HCT116 (cell line): Measurements from ENCODE around the gene PPP1R2B. TPM values are rescaled to one million over a fixed set of nuclear protein-coding genes. Genes with fewer than 3 reads are reported as not detected.

ENCODE experiments used
- ATAC-seq: fragments of 200-7000 bp; cut with Tn5 transposase; 2 replicates; pipeline ENCODE4 v1.9.1; 2020; ENCODE audit warnings: mild to moderate bottlenecking, moderate library complexity
- BruUV-seq: library from RNA; stranded (reverse); fragments of 400-500 nt; replicated peaks from 2 replicates; lab custom pipeline; 2021; lab: Mats Ljungman, UMichigan
- CTCF ChIA-PET: fragments of 300-600 bp; sonication (Branson Sonifier 250); formaldehyde crosslinking; loops from one replicate; lab custom pipeline; 2021; ENCODE audit warnings: antibody characterized with exemption; lab: Charles Lee
- POLR2A ChIA-PET: fragments of 300-600, 350-600 bp; sonication (Branson Sonifier 250); formaldehyde crosslinking; loops from one replicate; lab custom pipeline; 2021; ENCODE audit warnings: antibody characterized with exemption; lab: Charles Lee
- RAD21 ChIA-PET, 2 experiments: fragments of 300-600 bp; sonication (Branson Sonifier 250); formaldehyde crosslinking; loops; one replicate each; lab custom pipeline; 2023; ENCODE audit warnings: low total read pairs in 2 of 2; ENCODE audit not compliant: uncharacterized antibody in 2 of 2, unreplicated experiment in 2 of 2, low non-redundant PET in 1 of 2; lab: Charles Lee
- DNase-seq: peaks from one replicate; pipeline ENCODE4 v3.0.0-alpha.2; 2010; ENCODE audit warnings: low read depth, low spot score
- H2AFZ ChIP-seq: fragments of 200-600 bp; shearing (Covaris generic), sonication (generic); 2 replicates; pipeline ENCODE4 v1.6.1; 2017; ENCODE audit warnings: low read depth, mixed run types, mixed read lengths, antibody characterized with exemption, low read length; ENCODE audit not compliant: poor library complexity, severe bottlenecking
- H3K27ac ChIP-seq: 2 replicates; pipeline ENCODE4 v1.5.1; 2012; ENCODE audit warnings: low read depth, low read length
- H3K27me3 ChIP-seq: fragments of 200-600 bp; sonication (generic); 2 replicates; pipeline ENCODE4 v1.6.1; 2016; ENCODE audit warnings: mixed run types, low read length, mixed read lengths; ENCODE audit not compliant: insufficient read depth
- H3K36me3 ChIP-seq, 2 experiments: fragments of 200-500 bp in 1 of 2; fragments of 200-600 bp in 1 of 2; sonication (Bioruptor generic) in 1 of 2; sonication (generic) in 1 of 2; 2 replicates each; pipeline versions ENCODE4 v1.5.1 to v1.6.1; 2014 to 2016; ENCODE audit warnings: low read length in 2 of 2, inconsistent platforms in 1 of 2, mixed read lengths in 1 of 2, mixed run types in 1 of 2; ENCODE audit not compliant: insufficient read depth in 2 of 2, control insufficient read depth in 1 of 2
- H3K4me1 ChIP-seq, 2 experiments: fragments of 200-600 bp in 1 of 2; sonication (generic) in 1 of 2; 2 replicates each; pipeline versions ENCODE4 v1.5.1 to v1.6.1; 2012 to 2017; ENCODE audit warnings: low read length in 2 of 2, inconsistent platforms in 1 of 2, mild to moderate bottlenecking in 1 of 2, mixed read lengths in 1 of 2, mixed run types in 1 of 2, moderate library complexity in 1 of 2; ENCODE audit not compliant: insufficient read depth in 2 of 2, control insufficient read depth in 1 of 2
- H3K4me2 ChIP-seq: fragments of 200-600 bp; sonication (generic); 2 replicates; pipeline ENCODE4 v1.6.1; 2017; ENCODE audit warnings: mixed run types, low read length, mixed read lengths
- H3K4me3 ChIP-seq, 2 experiments: fragments of 200-600 bp in 1 of 2; sonication (generic) in 1 of 2; replicated peaks in 1 of 2; 2 replicates each; pipeline ENCODE4 v1.5.1; 2011 to 2016; ENCODE audit warnings: low read length in 2 of 2, control low read depth in 1 of 2, low read depth in 1 of 2, mild to moderate bottlenecking in 1 of 2, mixed read lengths in 1 of 2, mixed run types in 1 of 2
- H3K79me2 ChIP-seq: fragments of 200-600 bp; sonication (generic); 2 replicates; pipeline ENCODE4 v1.6.1; 2017; ENCODE audit warnings: mild to moderate bottlenecking, mixed run types, low read length, moderate library complexity, mixed read lengths; ENCODE audit not compliant: insufficient read depth
- H3K9ac ChIP-seq: fragments of 200-600 bp; sonication (generic); 2 replicates; pipeline ENCODE4 v1.6.1; 2016; ENCODE audit warnings: low read length, mixed read lengths
- H3K9me2 ChIP-seq: fragments of 200-600 bp; sonication (generic), shearing (Covaris generic); 2 replicates; pipeline ENCODE4 v1.6.1; 2017; ENCODE audit warnings: mixed run types, mild to moderate bottlenecking, moderate library complexity; ENCODE audit not compliant: insufficient read depth
- H3K9me3 ChIP-seq, 2 experiments: fragments of 200-500 bp in 1 of 2; fragments of 200-600 bp in 1 of 2; sonication (Bioruptor generic) in 1 of 2; sonication (generic) in 1 of 2; 2 replicates each; pipeline ENCODE4 v1.6.1; 2014 to 2017; ENCODE audit warnings: low read length in 2 of 2, mixed read lengths in 2 of 2, inconsistent platforms in 1 of 2, low read depth in 1 of 2, mild to moderate bottlenecking in 1 of 2, mixed run types in 1 of 2, moderate library complexity in 1 of 2; ENCODE audit not compliant: control insufficient read depth in 1 of 2, insufficient read depth in 1 of 2
- H4K20me1 ChIP-seq: fragments of 200-600 bp; sonication (generic), shearing (Covaris generic); 2 replicates; pipeline ENCODE4 v1.6.1; 2017; ENCODE audit warnings: mixed run types, mild to moderate bottlenecking, moderate library complexity; ENCODE audit not compliant: insufficient read depth
- CEBPB ChIP-seq: IDR thresholded peaks from 2 replicates; pipeline ENCODE4 v1.6.1; 2012; ENCODE audit warnings: low read depth
- EZH2 ChIP-seq: fragments of 200-600 bp; sonication (generic); IDR thresholded peaks from 2 replicates; pipeline ENCODE4 v1.6.1; 2017; ENCODE audit warnings: antibody characterized with exemption, mixed run types
- FOSL1 ChIP-seq: IDR thresholded peaks from 2 replicates; pipeline ENCODE4 v1.6.1; 2012; ENCODE audit warnings: low read depth
- JUND ChIP-seq: IDR thresholded peaks from 2 replicates; pipeline ENCODE4 v1.6.1; 2012
- MAX ChIP-seq: IDR thresholded peaks from 2 replicates; pipeline ENCODE4 v1.6.1; 2012
- POLR2A ChIP-seq: IDR thresholded peaks from 2 replicates; pipeline ENCODE4 v1.7.0; 2011; ENCODE audit warnings: borderline replicate concordance; ENCODE audit not compliant: insufficient read depth, insufficient read length; ENCODE audit errors: extremely low read depth
- POLR2AphosphoS5 ChIP-seq: IDR thresholded peaks from 2 replicates; pipeline ENCODE4 v1.6.1; 2011; ENCODE audit warnings: mild to moderate bottlenecking, low read depth, low read length, moderate library complexity
- REST ChIP-seq: IDR thresholded peaks from 2 replicates; pipeline ENCODE4 v1.6.1; 2012; ENCODE audit warnings: low read depth
- SIN3A ChIP-seq: IDR thresholded peaks from 2 replicates; pipeline ENCODE4 v1.6.1; 2012; ENCODE audit warnings: low read depth
- SRF ChIP-seq: IDR thresholded peaks from 2 replicates; pipeline ENCODE4 v1.6.1; 2012; ENCODE audit warnings: low read depth
- TCF7L2 ChIP-seq: IDR thresholded peaks from 2 replicates; pipeline ENCODE4 v1.7.0; 2011; ENCODE audit warnings: borderline replicate concordance, inconsistent platforms; ENCODE audit not compliant: insufficient read depth, insufficient read length; ENCODE audit errors: extremely low read depth
- YY1 ChIP-seq: IDR thresholded peaks from 2 replicates; pipeline ENCODE4 v1.6.1; 2011; ENCODE audit warnings: low read length, low read depth, moderate library complexity, mild to moderate bottlenecking; ENCODE audit not compliant: insufficient replicate concordance; ENCODE audit errors: extremely low read depth
- ZBTB33 ChIP-seq: IDR thresholded peaks from 2 replicates; pipeline ENCODE4 v1.6.1; 2011; ENCODE audit warnings: mild to moderate bottlenecking, low read length, moderate library complexity; ENCODE audit not compliant: insufficient replicate concordance; ENCODE audit errors: extremely low read depth
- ZFX ChIP-seq: fragments of 450-650 bp; IDR thresholded peaks from 2 replicates; pipeline ENCODE4 v1.6.1; 2017
- intact Hi-C: fragments of 100-400 bp; cut with micrococcal nuclease; formaldehyde crosslinking; loops from 2 replicates; pipeline ENCODE4 v1.10.0; 2022
- total RNA-seq: library from RNA; stranded (reverse); gene quantifications from one replicate; pipeline ENCODE4 v1.2.1, GENCODE V29; 2021; ENCODE audit not compliant: unreplicated experiment

PPP1R2B gene
- total RNA-seq, 1 experiment from 2014 or later, result not detected

GRCh38 chr5:156892864-156893263 lies 42.8 kb downstream of the PPP1R2B start (continued):
- TF ChIP-seq REST (no peak), MAX (no peak)

GRCh38 chr5:156893517-156893916 lies 43.4 kb downstream of the PPP1R2B start:
- intact Hi-C loops, result no loop called here
- Histone ChIP-seq H3K4me1 (no peaks in the 10 kb centered on the region), H3K4me2 (no peak overlapping the region), H3K27ac (no peak overlapping the region), H3K79me2 (no peaks in the 10 kb centered on the region), H3K4me3 (no peak overlapping the region), H3K27me3 (peaks cover 15% of the 10 kb centered on the region), H3K9me3 (no peaks in the 10 kb centered on the region), H2AFZ (no peak overlapping the region), H3K36me3 (no peaks in the 10 kb centered on the region), H3K9ac (no peak overlapping the region), H4K20me1 (no peaks in the 10 kb centered on the region), H3K9me2 (no peaks in the 10 kb centered on the region)
- DNase-seq (no peak), ATAC-seq (no peak)
- TF ChIP-seq SRF (no peak), YY1 (no peak), MAX (no peak), ZBTB33 (no peak), CEBPB (no peak), FOSL1 (no peak), TCF7L2 (no peak), SIN3A (no peak), REST (no peak), JUND (no peak), EZH2 (no peak), POLR2A (no peak), ZFX (no peak), POLR2AphosphoS5 (no peak)
- no TSS peak for BruUV-seq
- POLR2A ChIA-PET, result no interaction called here
- CTCF ChIA-PET, result no interaction called here
- RAD21 ChIA-PET, result no interaction called here
